ENCODE results near the gene KRTAP24-1.

KRTAP24-1 gene

GRCh38 chr21:30282850-30283249 is at the start of gene KRTAP24-1:
TSS of gene KRTAP24-1 (minus strand) at chr21:30282950. CDS start at chr21:30282932, 18 bp downstream.
- no peak for DNase-seq (ENCODE audit: low read depth)

DNA sequence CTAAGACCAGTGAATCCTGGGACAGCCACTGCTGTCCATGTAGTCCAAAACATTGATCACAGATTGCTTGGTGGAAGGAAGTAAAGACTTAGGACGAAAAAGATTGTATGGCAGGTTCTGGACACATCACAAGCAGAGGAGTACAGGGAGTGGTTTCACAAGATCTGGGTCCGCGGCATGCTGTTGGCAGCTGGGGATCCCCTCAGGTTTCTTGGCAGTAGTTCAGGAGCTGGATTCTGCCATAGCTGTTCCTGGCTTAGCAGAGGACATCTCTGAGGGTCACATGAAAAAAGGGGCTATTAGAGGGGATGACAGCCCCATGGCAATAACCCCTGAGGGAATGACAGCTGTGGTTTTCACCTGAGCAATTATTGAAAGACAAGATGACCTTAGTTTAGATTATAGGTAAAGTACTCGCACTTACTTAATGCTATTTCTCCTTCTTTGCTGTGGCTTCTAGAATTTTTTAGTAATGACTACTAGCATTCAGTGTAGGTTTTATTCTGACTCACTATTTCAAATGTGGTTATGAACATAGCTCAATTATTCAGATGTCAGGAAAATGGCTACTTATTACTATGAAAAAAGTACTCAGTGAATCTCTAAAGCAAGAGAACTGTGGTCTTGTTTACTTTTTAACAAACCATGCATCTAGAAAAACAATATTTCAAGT is 46.6 kb upstream of the KRTAP24-1 start:
- DNase-seq (ENCODE audit: low read depth): no peak

- DNase-seq (ENCODE audit: low read depth): no peak
These were observed 43.6 kb upstream of the KRTAP24-1 start for GRCh38 chr21:30326390-30326789.

DNA sequence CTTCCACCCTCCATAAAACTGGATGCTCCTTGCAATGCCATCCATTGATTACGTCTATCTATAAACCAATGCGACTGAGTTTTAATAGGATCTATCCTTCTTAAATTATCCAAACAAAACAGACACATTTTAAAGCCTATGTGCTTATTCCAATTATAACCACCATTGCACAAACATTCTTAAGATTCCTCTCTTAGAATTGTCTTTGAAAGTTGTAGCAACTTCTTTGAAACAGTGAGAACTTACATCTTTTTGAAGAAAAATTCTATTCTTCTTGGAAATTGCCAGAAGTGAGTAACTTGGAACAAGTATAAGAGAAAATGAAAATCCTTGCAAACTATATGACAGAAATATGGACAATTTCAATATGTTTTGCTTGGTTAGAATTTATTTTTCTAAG is 37.5 kb upstream of the KRTAP24-1 start, which contains the start of gene KRTAP26-1:
TSS of gene KRTAP26-1 (minus strand) at position 101 of the 400 bp plus-strand sequence. CDS start 280 bp downstream, outside the sequence.
- DNase-seq (ENCODE audit: low read depth): no peak

GRCh38 chr21:30315701-30316100 is 33.0 kb upstream of the KRTAP24-1 start:
- DNase-seq (ENCODE audit: low read depth): no peak

GRCh38 chr21:30306884-30307283 is 24.1 kb upstream of the KRTAP24-1 start:
- DNase-seq (ENCODE audit: low read depth): no peak

DNA sequence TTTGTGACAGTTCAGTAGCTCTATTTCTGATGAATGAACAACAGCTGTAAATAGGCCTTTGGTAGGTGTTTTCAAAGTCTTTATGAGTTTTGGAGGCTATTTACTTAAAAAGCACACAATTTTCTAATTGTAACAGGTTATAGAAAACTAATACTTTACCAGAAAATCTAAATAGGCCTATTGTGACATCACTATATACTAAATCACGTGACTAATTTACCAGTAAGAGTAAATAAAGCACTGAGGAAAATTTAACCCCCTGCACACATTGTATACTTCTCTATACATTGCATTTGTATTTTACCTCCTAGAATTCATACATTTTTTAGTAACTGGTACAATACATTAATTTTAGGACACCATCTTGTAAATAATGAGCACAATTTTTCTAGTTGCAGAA is 22.4 kb upstream of the KRTAP24-1 start:
- DNase-seq (ENCODE audit: low read depth): no peak

- no peak for DNase-seq (ENCODE audit: low read depth)
These were observed 6.5 kb upstream of the KRTAP24-1 start, which contains the start of gene KRTAP25-1 for GRCh38 chr21:30289215-30289614. TSS of gene KRTAP25-1 (minus strand) at chr21:30289514. CDS start at chr21:30289490, 24 bp downstream.

- DNase-seq (ENCODE audit: low read depth): no peak
These were observed 11.1 kb downstream of the KRTAP24-1 start for GRCh38 chr21:30271611-30272010.

DNA sequence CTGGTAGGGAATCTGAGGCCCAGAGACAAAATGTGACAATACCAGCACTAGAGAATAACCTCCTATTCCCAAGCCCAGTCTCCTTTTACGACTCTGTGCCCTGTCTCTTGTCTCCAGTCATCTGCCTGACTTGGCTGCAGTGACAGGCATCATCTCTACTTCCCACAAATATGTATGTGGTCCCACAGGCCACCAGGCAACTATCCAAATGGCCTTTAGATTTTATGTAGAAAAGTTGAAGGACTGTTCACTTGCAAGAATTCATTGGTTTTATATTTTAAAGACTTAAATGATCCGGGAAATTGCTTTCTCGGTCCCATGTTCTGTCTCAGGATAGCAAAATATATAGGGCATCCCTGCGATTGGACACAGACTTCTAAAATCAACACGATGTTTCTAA is 11.6 kb downstream of the KRTAP24-1 start:
- no peak for DNase-seq (ENCODE audit: low read depth)

- no peak for DNase-seq (ENCODE audit: low read depth)
These were observed 12.8 kb downstream of the KRTAP24-1 start for GRCh38 chr21:30269803-30270530.

- DNase-seq (ENCODE audit: low read depth): no peak
These were observed 14.0 kb downstream of the KRTAP24-1 start for GRCh38 chr21:30268608-30269197.

GRCh38 chr21:30257773-30258172 is 25.0 kb downstream of the KRTAP24-1 start:
- no peak for DNase-seq (ENCODE audit: low read depth)

DNA sequence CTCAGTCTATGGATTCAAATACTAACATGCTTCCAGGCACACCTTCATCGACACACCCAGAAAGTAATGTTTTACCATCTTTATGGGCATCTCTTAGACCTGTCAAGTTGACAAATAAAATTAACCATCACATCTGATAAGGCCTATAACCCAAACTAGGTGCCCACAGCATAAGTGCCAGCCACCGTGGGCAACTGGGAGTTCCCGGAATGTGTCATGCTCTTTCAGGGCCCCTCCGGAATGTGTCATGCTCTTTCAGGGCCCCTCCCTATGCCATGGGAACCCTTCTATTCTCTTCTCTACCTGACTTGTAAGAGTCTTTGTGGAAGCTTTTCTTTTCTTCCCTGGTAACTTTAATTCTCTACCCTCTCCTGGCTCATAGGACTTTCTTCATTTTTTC is 26.6 kb downstream of the KRTAP24-1 start:
- no peak for DNase-seq (ENCODE audit: low read depth)

DNA sequence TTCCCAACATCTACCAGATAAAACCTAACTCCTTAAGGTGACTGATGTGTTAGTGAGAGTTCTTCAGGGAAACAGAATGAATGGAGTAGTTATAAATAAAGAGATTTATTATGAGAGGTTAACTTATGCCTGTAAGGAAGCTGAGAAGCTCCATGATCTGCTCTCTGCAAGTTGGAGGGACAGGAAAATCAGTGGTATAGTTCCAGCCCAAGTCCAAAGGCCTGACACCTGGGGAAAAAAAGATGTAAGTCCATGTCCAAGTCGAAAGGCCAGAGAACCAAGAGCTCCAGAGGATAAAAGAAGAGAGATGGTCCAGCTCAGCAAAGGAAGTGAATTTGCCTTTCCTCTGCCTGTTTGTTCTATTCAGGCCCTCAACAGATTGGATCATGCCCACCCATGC is 27.1 kb downstream of the KRTAP24-1 start:
- no peak for DNase-seq (ENCODE audit: low read depth)

DNA sequence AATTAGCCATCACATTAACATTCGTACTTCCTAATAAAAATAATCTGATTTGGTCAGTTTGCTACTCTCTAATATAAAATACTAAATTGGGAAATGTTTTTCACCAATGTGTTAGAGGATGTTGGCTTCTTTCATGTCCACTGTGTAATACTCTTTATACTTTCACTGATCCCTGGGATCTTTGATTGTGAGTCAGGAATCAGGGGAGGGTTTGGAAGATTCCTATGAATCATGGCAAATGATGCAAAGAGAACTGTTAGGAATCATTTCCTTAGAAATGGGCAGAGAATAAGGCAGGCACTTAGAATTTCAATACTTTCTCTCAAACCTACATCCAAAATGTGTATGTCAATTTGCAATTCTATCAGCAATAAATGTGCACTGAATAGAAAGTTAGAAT is 31.0 kb downstream of the KRTAP24-1 start:
- no peak for DNase-seq (ENCODE audit: low read depth)

DNA sequence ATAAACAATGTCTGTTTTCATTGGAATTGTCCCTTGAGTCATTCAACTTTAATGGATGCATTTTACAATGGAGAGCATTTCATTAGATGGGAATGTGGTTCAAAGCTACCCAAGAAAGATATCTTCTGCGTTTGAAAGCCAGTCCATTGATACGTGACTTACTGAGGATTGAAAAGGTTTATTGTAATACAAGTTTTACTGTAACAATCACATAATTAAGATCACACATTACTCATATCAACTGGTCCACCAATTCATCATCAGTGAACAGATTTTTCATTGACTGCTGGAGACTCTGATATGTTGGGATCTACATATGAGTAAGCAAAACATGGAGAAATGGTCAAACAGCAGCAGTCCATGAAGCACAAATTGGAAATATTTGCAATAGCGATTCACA is 32.8 kb downstream of the KRTAP24-1 start:
- DNase-seq (ENCODE audit: low read depth): no peak

- DNase-seq (ENCODE audit: low read depth): no peak
These were observed 33.9 kb downstream of the KRTAP24-1 start for GRCh38 chr21:30248844-30249243.

DNA sequence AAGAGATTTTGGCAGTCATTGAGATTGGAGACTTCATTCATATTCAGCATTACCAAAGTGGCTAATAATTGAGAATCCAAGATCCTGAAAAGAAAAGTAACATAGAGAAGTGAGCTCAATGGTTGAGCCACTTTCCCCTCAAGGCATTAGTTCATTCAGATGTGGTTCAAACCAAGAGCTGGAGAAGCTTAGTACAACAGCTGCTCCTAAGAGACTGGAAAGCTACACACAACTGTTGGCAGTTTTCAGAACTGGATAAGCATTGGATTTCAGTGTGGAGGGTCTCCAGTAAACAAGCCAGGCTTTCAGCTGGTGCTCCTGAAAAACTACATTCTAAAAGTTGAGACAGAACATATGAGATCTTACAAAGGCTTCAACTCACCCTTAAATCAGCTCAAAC is 37.7 kb downstream of the KRTAP24-1 start:
- DNase-seq (ENCODE audit: low read depth): no peak

DNA sequence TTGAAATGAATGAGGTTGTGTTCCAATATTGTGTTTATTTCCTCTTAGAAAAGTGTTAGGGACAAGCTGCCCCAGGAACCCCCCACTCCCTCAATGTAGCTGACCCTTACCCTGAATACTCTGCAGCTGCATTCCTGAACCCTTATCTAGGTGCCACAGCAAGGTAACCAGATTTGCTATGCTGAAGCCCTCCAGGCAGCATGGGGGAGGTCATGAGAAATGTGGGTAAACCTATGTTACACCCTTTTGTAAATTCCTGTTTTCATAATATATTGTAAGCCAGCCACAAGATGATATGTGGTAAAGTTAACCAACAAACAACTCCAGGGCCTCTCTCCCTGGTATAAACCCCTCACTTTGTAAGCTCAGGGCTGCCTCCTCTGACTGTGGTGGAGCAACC is 39.1 kb downstream of the KRTAP24-1 start:
- DNase-seq (ENCODE audit: low read depth): no peak

GRCh38 chr21:30240661-30241060 is 42.1 kb downstream of the KRTAP24-1 start:
- DNase-seq (ENCODE audit: low read depth): no peak

DNA sequence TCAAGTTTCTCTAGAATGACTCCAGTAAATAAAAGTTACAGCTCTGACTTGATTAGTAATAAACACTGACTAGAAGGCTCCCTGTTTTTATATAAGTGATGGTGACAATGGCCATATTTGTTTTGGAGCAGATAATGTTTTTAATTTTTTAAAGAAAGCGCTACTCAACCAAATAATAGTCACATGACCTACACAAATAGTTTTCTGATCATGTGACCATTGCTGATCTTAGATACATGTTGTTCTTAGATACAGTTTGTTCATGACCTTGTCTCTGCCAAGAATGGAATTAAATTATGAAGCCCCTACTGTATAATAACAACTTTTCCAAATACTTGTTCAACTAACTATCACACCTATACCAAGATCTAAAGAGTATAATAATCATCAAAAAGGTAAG is 44.6 kb downstream of the KRTAP24-1 start:
- no peak for DNase-seq (ENCODE audit: low read depth)

- DNase-seq (ENCODE audit: low read depth): no peak
These were observed 48.1 kb downstream of the KRTAP24-1 start for GRCh38 chr21:30234643-30235042.

Data from HS-27A (cell line).